HepG2 (cell line): ENCODE data around the gene GRB2. TPM values are rescaled to one million over a fixed set of nuclear protein-coding genes. Genes with fewer than 3 reads are reported as not detected.

ENCODE experiments used
- AHR ChIP-seq: IDR thresholded peaks from 2 replicates; pipeline ENCODE4 v1.6.1; 2018; ENCODE audit warnings: missing genetic modification reagents, missing compliant biosample characterization
- BRD4 ChIP-seq: sonication (generic); formaldehyde crosslinking; IDR thresholded peaks from 2 replicates; pipeline ENCODE4 v1.4.0; 2020; ENCODE audit warnings: missing genetic modification reagents
- FOXA3 ChIP-seq: IDR thresholded peaks from 2 replicates; pipeline ENCODE4 v1.6.1; 2016; ENCODE audit warnings: missing genetic modification reagents, missing compliant biosample characterization
- MEIS1 ChIP-seq: sonication (generic); formaldehyde crosslinking; IDR thresholded peaks from 2 replicates; pipeline ENCODE4 v1.9.0; 2021; ENCODE audit warnings: mild to moderate bottlenecking, missing genetic modification reagents, moderate library complexity, borderline replicate concordance
- NRL ChIP-seq: sonication (generic); formaldehyde crosslinking; IDR thresholded peaks from 2 replicates; pipeline ENCODE4 v1.5.0; 2020; ENCODE audit warnings: missing genetic modification reagents, mild to moderate bottlenecking, moderate library complexity, borderline replicate concordance
- PTBP1 ChIP-seq: fragments of 200-400 bp; formaldehyde crosslinking; IDR thresholded peaks from 2 replicates; pipeline ENCODE4 v1.6.1; 2018; ENCODE audit warnings: low read length, low read depth; ENCODE audit not compliant: poor library complexity, severe bottlenecking
- REL ChIP-seq: sonication (generic); formaldehyde crosslinking; conservative IDR thresholded peaks from 2 replicates; pipeline ENCODE4 v1.8.0; 2022; ENCODE audit warnings: mild to moderate bottlenecking, missing genetic modification reagents, moderate library complexity
- ZMYM2 ChIP-seq: sonication (generic); formaldehyde crosslinking; IDR thresholded peaks from 2 replicates; pipeline ENCODE4 v1.8.0; 2022; ENCODE audit warnings: mild to moderate bottlenecking, missing genetic modification reagents
- ZNF256 ChIP-seq: sonication (generic); formaldehyde crosslinking; conservative IDR thresholded peaks from 2 replicates; pipeline ENCODE4 v1.4.0; 2020; ENCODE audit warnings: missing genetic modification reagents
- ZSCAN31 ChIP-seq: sonication (generic); formaldehyde crosslinking; IDR thresholded peaks from 2 replicates; pipeline ENCODE4 v1.5.0; 2020; ENCODE audit warnings: low read depth, mild to moderate bottlenecking, missing genetic modification reagents
- polyA plus RNA-seq, 8 experiments: library from polyadenylated mRNA; depleted of rRNA in 3 of 8; stranded (reverse) in 7 of 8; unstranded in 1 of 8; fragments of >200 nt; fragmentation: Illumina TruSeq in 4 of 8; extraction: Trizol in 4 of 8; gene quantifications; 2 replicates each; pipeline versions ENCODE4 v1.2.1 to v1.2.3, GENCODE V29; 2011 to 2016; ENCODE audit warnings: low read depth in 4 of 8, missing spikeins in 1 of 8, mixed read lengths in 1 of 8; ENCODE audit not compliant: insufficient read depth in 1 of 8
- total RNA-seq, 5 experiments: library from RNA; depleted of rRNA; stranded (reverse); fragments of >200 nt; fragmentation: Illumina TruSeq; extraction: Trizol; gene quantifications; 2 replicates each; pipeline ENCODE4 v1.2.3, GENCODE V29; 2016; ENCODE audit warnings: low read depth in 1 of 5
- TF ChIP-seq, protein P1 (sequence below), 2 experiments: fragments of 450-650 bp in 1 of 2; sonication (generic) in 1 of 2; formaldehyde crosslinking in 1 of 2; IDR thresholded peaks; 2 replicates each; pipeline versions ENCODE4 v1.6.1 to v1.8.0; 2016 to 2022; ENCODE audit warnings: antibody characterized with exemption in 1 of 2, mild to moderate bottlenecking in 1 of 2, missing genetic modification reagents in 1 of 2
- TF ChIP-seq, protein P2 (sequence below): sonication (generic); formaldehyde crosslinking; IDR thresholded peaks from 2 replicates; pipeline ENCODE4 v1.4.0; 2020; ENCODE audit warnings: mild to moderate bottlenecking, missing genetic modification reagents
- TF ChIP-seq, protein P3 (sequence below): sonication (generic); formaldehyde crosslinking; IDR thresholded peaks from 2 replicates; pipeline ENCODE4 v1.4.0; 2020; ENCODE audit warnings: mild to moderate bottlenecking, missing genetic modification reagents

Gene GRB2
- total and polyA plus RNA-seq, 2 of the 13 experiments (the other 11 are each of a cell fraction or from before 2014, with no cell fraction given) = 84.6 to 92.3 TPM

DNA sequence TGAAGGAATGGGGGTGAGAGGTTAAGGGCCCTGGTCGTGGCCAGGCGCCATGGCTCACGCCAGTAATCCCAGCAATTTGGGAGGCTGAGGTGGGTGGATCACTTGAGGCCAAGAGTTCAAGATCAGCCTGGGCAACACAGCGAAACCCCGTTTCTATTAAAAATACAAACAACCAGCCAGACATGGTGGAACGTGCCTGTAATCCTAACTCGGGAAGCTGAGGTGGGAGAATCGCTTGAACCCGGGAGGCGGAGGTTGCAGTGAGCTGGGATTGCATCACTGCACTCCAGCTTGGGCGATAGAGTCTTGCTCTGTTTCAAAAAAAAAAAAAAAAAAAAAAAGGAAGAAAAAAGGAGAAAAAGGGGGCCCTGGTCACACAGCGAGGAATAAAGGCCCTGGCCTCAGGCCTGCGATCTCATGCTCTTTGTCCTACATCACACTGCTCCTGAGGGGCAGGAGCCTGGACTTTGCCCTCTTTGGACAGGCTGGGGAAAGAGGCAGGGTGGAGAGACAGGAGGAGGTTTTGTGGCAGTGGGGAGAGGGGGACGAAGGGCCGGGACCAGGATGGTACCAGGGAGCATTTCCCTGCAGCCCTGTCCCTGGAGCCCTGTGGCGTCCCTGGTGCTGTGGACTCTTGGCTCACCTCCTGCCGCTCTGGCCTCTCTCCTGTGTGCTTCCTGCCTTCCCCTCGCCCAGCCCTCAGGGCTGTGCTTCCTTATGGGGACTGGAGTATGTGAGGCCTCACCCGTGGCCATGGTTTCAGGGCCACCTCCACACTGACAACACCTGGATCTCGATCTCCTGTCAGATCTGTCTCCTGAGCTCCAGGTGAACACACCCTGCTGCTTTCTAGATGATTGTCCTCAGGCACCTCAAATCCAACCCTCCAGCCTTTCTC lies 96.5 kb downstream of the GRB2 start (continued):
- TF ChIP-seq, protein P1, sequence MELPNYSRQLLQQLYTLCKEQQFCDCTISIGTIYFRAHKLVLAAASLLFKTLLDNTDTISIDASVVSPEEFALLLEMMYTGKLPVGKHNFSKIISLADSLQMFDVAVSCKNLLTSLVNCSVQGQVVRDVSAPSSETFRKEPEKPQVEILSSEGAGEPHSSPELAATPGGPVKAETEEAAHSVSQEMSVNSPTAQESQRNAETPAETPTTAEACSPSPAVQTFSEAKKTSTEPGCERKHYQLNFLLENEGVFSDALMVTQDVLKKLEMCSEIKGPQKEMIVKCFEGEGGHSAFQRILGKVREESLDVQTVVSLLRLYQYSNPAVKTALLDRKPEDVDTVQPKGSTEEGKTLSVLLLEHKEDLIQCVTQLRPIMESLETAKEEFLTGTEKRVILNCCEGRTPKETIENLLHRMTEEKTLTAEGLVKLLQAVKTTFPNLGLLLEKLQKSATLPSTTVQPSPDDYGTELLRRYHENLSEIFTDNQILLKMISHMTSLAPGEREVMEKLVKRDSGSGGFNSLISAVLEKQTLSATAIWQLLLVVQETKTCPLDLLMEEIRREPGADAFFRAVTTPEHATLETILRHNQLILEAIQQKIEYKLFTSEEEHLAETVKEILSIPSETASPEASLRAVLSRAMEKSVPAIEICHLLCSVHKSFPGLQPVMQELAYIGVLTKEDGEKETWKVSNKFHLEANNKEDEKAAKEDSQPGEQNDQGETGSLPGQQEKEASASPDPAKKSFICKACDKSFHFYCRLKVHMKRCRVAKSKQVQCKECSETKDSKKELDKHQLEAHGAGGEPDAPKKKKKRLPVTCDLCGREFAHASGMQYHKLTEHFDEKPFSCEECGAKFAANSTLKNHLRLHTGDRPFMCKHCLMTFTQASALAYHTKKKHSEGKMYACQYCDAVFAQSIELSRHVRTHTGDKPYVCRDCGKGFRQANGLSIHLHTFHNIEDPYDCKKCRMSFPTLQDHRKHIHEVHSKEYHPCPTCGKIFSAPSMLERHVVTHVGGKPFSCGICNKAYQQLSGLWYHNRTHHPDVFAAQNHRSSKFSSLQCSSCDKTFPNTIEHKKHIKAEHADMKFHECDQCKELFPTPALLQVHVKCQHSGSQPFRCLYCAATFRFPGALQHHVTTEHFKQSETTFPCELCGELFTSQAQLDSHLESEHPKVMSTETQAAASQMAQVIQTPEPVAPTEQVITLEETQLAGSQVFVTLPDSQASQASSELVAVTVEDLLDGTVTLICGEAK (IDR thresholded peaks at IDR 0.05) = no peak
- TF ChIP-seq, protein P1 (CRISPR knock-in tag; IDR thresholded peaks at IDR 0.05) = no peak; the same call in none of the 2 replicates
- TF ChIP-seq MEIS1 (CRISPR knock-in tag) (peak; percentile 91; the same call in 1 of the 2 replicates), REL (CRISPR knock-in tag) (no peak; the same call in 1 of the 2 replicates), ZSCAN31 (CRISPR knock-in tag) (peak; percentile 87), FOXA3 (CRISPR knock-in tag) (peak; percentile 73), ZNF256 (CRISPR knock-in tag) (no peak), ZMYM2 (CRISPR knock-in tag) (no peak; the same call in none of the 2 replicates), BRD4 (CRISPR knock-in tag) (peak; percentile 88), NRL (CRISPR knock-in tag) (peak; percentile 79; the same call in 1 of the 2 replicates), AHR (CRISPR knock-in tag) (no peak), PTBP1 (no peak)
- TF ChIP-seq, protein P2, sequence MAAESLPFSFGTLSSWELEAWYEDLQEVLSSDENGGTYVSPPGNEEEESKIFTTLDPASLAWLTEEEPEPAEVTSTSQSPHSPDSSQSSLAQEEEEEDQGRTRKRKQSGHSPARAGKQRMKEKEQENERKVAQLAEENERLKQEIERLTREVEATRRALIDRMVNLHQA = no peak
- TF ChIP-seq, protein P3, sequence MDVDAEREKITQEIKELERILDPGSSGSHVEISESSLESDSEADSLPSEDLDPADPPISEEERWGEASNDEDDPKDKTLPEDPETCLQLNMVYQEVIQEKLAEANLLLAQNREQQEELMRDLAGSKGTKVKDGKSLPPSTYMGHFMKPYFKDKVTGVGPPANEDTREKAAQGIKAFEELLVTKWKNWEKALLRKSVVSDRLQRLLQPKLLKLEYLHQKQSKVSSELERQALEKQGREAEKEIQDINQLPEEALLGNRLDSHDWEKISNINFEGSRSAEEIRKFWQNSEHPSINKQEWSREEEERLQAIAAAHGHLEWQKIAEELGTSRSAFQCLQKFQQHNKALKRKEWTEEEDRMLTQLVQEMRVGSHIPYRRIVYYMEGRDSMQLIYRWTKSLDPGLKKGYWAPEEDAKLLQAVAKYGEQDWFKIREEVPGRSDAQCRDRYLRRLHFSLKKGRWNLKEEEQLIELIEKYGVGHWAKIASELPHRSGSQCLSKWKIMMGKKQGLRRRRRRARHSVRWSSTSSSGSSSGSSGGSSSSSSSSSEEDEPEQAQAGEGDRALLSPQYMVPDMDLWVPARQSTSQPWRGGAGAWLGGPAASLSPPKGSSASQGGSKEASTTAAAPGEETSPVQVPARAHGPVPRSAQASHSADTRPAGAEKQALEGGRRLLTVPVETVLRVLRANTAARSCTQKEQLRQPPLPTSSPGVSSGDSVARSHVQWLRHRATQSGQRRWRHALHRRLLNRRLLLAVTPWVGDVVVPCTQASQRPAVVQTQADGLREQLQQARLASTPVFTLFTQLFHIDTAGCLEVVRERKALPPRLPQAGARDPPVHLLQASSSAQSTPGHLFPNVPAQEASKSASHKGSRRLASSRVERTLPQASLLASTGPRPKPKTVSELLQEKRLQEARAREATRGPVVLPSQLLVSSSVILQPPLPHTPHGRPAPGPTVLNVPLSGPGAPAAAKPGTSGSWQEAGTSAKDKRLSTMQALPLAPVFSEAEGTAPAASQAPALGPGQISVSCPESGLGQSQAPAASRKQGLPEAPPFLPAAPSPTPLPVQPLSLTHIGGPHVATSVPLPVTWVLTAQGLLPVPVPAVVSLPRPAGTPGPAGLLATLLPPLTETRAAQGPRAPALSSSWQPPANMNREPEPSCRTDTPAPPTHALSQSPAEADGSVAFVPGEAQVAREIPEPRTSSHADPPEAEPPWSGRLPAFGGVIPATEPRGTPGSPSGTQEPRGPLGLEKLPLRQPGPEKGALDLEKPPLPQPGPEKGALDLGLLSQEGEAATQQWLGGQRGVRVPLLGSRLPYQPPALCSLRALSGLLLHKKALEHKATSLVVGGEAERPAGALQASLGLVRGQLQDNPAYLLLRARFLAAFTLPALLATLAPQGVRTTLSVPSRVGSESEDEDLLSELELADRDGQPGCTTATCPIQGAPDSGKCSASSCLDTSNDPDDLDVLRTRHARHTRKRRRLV = no peak
